Sigmoid colon (tissue), 3 donors: ENCODE data around the gene C2orf81.

Experiments used
- CTCF ChIP-seq, 4 experiments: fragments of 450-650 bp in 3 of 4; fragments of 200-600 bp in 1 of 4; IDR thresholded peaks; one replicate each; pipeline ENCODE4 v1.5.1; 2016 to 2019; ENCODE audit warnings: antibody characterized with exemption in 4 of 4, mild to moderate bottlenecking in 3 of 4, moderate library complexity in 2 of 4
- POLR2A ChIP-seq, 2 donors: fragments of 450-650 bp; IDR thresholded peaks; one replicate each; pipeline ENCODE4 v1.6.1; 2016; ENCODE audit warnings: antibody characterized with exemption in 2 of 2, mild to moderate bottlenecking in 2 of 2, moderate library complexity in 2 of 2

- TF ChIP-seq CTCF (IDR thresholded peaks at IDR 0.05) (no peak), POLR2A (IDR thresholded peaks at IDR 0.05) (no peak)
Measured at GRCh38 chr2:74454654-74455511, 33.5 kb upstream of the C2orf81 start, which contains the start of gene INO80B.
